GM19099 (cell line): ENCODE results near the gene CFAP97D1.

Experiments used
- POLR2A ChIP-seq: IDR thresholded peaks from 3 replicates; pipeline ENCODE4 v1.6.1; 2011; ENCODE audit warnings: low read depth; ENCODE audit not compliant: insufficient read length; ENCODE audit errors: extremely low read depth

The CFAP97D1 gene

DNA sequence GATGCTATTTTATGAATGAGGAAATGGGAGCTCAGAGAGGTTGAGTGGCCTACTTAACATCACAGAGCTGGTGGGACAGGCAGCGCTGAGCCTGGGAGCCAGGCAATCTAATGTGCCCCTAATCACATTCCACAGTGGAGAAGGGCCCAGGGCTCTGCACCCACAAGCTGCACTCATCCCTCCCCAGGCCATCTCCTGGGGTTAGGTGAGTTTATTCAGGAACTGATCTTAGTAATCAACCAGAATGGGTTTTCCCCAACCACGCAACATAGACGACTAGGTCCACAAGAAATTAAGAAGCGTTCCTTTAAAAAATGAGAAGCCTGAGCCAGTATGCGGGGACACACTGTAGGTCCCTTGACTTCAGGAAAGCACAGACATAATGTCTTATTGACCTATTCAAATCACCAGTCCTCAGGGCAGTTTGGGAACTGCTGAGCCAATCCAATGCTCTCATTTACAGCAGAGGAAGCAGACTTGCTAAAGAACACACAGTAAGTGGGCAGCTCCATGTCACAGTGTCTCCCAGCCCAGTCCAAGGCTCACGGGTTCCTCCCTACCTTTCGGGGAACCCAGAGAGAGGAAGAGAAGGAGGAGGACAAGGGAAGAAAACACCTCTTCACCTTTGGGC is 50.4 kb downstream of the CFAP97D1 start:
- no peak for TF ChIP-seq POLR2A

DNA sequence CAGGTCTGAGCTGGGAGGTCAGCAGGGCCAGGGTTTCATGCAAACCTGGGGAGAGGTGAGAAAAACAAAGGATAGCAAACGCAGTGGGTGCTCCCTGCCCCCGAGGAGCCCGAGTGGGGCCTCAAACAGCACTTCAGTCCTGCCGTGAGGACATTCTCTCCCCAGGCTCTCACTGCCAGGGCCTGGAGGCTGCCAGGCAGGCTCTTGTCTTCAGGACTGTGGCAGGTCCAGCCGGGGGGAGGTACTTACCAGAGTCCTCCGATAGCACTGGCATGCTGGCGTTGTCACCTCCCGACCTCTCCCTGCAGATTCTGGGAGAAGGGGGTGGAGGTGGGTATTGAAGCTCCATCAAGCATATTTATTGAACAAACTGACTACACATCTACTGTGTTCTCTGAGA is 51.4 kb downstream of the CFAP97D1 start:
- no peak for TF ChIP-seq POLR2A

DNA sequence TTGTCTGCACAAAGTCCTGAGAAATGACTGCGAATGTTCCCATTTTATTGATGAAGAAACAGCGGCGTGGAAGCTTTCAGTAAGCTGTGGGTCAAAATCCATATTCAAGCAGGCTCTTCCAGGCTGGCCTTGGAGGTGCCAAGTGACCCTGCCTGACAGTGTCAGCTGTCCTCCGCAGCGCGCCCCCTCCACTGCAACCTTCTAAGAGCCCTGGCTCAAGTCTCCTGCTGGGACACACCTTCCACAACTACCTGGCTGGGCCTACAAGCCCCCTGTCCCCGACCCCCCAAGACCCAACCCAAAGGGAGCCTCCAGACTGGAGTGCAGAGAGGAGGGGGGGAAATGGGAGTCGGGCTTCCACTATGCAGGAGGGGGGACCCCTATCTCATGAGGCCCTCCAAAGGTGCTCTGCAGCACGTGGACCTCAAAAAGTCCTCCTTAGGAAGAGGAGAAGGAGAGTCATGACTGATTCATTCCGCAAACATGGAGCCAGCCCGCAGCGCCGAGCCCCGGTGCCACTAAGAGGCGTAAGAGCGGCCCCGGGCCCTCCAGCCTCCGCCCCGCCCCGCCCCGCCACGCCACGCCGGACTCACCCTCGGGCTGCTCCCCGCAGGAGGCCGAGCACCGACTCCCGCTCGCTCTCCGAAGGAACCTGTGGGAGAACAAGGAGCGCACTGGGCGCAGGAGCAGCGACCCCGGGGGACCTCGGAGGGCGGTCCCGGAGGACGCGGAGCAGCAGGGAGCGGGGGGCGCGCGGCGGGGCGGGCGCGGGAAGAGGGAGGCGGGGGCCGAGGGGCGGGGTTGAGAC is 52.1 kb downstream of the CFAP97D1 start:
- TF ChIP-seq POLR2A: no peak

DNA sequence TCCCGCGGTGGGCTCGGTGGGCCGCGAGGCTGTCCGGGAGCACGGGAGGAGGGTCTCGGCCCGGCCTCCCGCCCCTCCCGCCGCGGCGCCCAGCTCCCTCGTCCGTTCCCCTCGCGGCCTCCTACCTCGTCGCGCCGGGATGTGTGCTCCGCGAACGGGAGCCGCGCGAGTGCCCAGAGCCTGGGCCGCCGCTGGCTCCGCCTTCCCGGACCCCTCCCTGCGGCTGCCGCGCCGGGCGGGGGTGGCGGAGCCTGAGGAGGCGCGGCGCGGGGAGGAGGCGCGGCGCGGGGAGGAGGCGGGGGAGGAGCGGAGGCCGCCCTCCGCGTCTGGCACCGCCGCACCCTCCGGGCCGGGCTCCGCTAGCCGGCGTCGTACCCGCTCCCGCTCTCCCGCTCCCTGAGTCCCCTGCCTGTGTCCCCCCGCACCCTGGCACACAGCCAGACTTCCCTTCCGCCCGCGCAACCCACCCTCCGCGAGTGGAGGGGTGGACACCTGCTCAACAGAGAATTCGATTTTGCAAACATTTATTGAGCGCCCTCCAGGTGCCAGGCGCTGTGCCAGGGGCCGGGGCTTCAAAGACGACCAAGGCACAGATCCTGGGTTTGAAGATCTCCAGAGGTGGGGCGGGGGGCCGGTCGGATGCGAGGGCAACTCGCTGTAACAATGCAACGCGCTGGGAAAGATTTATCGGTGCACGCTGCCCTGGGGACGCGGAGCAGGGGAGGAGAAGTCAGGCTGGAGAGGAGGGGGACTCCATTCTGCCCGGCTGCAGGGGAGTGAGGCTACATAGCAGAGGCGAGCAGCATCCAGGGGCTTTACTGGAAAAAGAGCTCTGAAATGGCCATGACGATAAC is 53.0 kb downstream of the CFAP97D1 start, which contains the start of gene MPP3:
Gene MPP3, minus strand, starts transcription at position 171 of the 854 bp plus-strand sequence. CDS start 1,240 bp downstream, outside the sequence.
- no peak for TF ChIP-seq POLR2A

DNA sequence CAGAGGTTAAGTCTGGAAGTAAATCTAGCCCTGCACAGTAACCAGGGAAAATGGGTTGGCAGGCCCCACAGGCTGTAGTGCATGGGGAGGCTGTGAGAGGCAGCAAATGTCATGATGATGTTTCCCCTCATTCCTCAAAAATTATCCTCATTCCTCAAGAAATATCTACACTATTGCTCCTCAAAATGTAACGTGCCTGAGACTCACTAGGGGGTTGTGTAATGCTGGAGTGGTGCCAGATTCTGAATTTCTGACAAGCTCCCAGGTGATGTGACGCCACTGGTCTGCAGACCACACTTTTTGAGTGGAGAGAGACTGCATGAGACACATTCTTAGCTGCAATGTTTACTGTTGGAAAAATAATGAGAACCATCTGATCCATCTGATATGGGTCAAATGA is 53.9 kb downstream of the CFAP97D1 start:
- no peak for TF ChIP-seq POLR2A
